NCI-H1105 (cell line): ENCODE results near the gene AHCYL2.
A peak's percentile ranks its signal among the peaks of the same experiment; 100 is the strongest.
"Not testable (repeated sequence)": the region's sequence is repeated elsewhere in the genome, so short reads cannot be mapped to it uniquely, and the experiment has no call there.

ENCODE experiments used
- DNase-seq: peaks from one replicate; lab custom pipeline; 2025; lab: John Stamatoyannopoulos, UW

AHCYL2 gene

GRCh38 chr7:129385598-129385997, 160.8 kb downstream of the AHCYL2 start:
- no peak for DNase-seq

- no peak for DNase-seq
These were observed 161.7 kb downstream of the AHCYL2 start for GRCh38 chr7:129386506-129386905.

- no peak for DNase-seq
These were observed 162.7 kb downstream of the AHCYL2 start for GRCh38 chr7:129387537-129387936.

GRCh38 chr7:129388333-129389098, 163.7 kb downstream of the AHCYL2 start:
- DNase-seq = no peak

- DNase-seq = no peak
These were observed 165.0 kb downstream of the AHCYL2 start for GRCh38 chr7:129389829-129390228.

- DNase-seq = no peak
These were observed 165.5 kb downstream of the AHCYL2 start for GRCh38 chr7:129390314-129390713.

- no peak for DNase-seq
These were observed 166.8 kb downstream of the AHCYL2 start for GRCh38 chr7:129391546-129392171.

GRCh38 chr7:129393255-129393654, 168.4 kb downstream of the AHCYL2 start:
- no peak for DNase-seq

GRCh38 chr7:129394101-129394500, 169.3 kb downstream of the AHCYL2 start:
- no peak for DNase-seq

GRCh38 chr7:129394982-129395914, 170.4 kb downstream of the AHCYL2 start:
- no peak for DNase-seq

- DNase-seq = no peak
These were observed 176.6 kb downstream of the AHCYL2 start for GRCh38 chr7:129401228-129401966.

GRCh38 chr7:129401967-129402860, 177.4 kb downstream of the AHCYL2 start:
- no peak for DNase-seq

GRCh38 chr7:129405527-129405926, 180.7 kb downstream of the AHCYL2 start:
- no peak for DNase-seq

- DNase-seq = not testable (repeated sequence)
These were observed 185.4 kb downstream of the AHCYL2 start for GRCh38 chr7:129410238-129410637.

- DNase-seq = no peak
These were observed 187.7 kb downstream of the AHCYL2 start for GRCh38 chr7:129412501-129412900.

GRCh38 chr7:129417073-129417472, 192.2 kb downstream of the AHCYL2 start:
- no peak for DNase-seq

GRCh38 chr7:129421717-129422250, 197.0 kb downstream of the AHCYL2 start:
- DNase-seq = no peak

GRCh38 chr7:129422727-129423126, 197.9 kb downstream of the AHCYL2 start:
- DNase-seq = no peak

- DNase-seq = peak; percentile 27
These were observed 199.0 kb downstream of the AHCYL2 start for GRCh38 chr7:129423700-129424410.

- no peak for DNase-seq
These were observed 201.7 kb downstream of the AHCYL2 start for GRCh38 chr7:129426482-129426881.
